HepG2 (cell line): Measurements from ENCODE around the gene C14orf119. TPM values are rescaled to one million over a fixed set of nuclear protein-coding genes. Genes with fewer than 3 reads are reported as not detected.

Source experiments
- DRAP1 ChIP-seq: IDR thresholded peaks from 2 replicates; pipeline ENCODE4 v1.6.1; 2016; ENCODE audit warnings: missing genetic modification reagents, missing compliant biosample characterization
- HIVEP1 ChIP-seq: sonication (generic); formaldehyde crosslinking; IDR thresholded peaks from 2 replicates; pipeline ENCODE4 v1.4.0; 2020; ENCODE audit warnings: mild to moderate bottlenecking, missing genetic modification reagents
- KAT2B ChIP-seq: fragments of 150-350 bp; IDR thresholded peaks from 2 replicates; pipeline ENCODE4 v1.6.1; 2014; ENCODE audit warnings: low read depth, low read length, borderline replicate concordance
- MTA3 ChIP-seq: sonication (generic); formaldehyde crosslinking; IDR thresholded peaks from 2 replicates; pipeline ENCODE4 v1.4.0; 2020; ENCODE audit warnings: missing genetic modification reagents
- MTF1 ChIP-seq: sonication (generic); formaldehyde crosslinking; IDR thresholded peaks from 2 replicates; pipeline ENCODE4 v1.5.0; 2020; ENCODE audit warnings: missing genetic modification reagents
- NFATC3 ChIP-seq: sonication (generic); formaldehyde crosslinking; IDR thresholded peaks from 2 replicates; pipeline ENCODE4 v1.5.1; 2020; ENCODE audit warnings: mild to moderate bottlenecking, missing genetic modification reagents
- NKX3-1 ChIP-seq: sonication (generic); formaldehyde crosslinking; IDR thresholded peaks from 2 replicates; pipeline ENCODE4 v1.5.0; 2020; ENCODE audit warnings: missing genetic modification reagents
- NRL ChIP-seq: sonication (generic); formaldehyde crosslinking; IDR thresholded peaks from 2 replicates; pipeline ENCODE4 v1.5.0; 2020; ENCODE audit warnings: missing genetic modification reagents, mild to moderate bottlenecking, moderate library complexity, borderline replicate concordance
- SIN3A ChIP-seq: IDR thresholded peaks from 2 replicates; pipeline ENCODE4 v1.6.1; 2011; ENCODE audit warnings: low read depth, mild to moderate bottlenecking, control low read depth, low read length, borderline replicate concordance
- SNRNP70 ChIP-seq: fragments of 200-400 bp; formaldehyde crosslinking; IDR thresholded peaks from 2 replicates; pipeline ENCODE4 v1.6.1; 2017; ENCODE audit warnings: mild to moderate bottlenecking, low read depth, low read length, moderate library complexity
- TARDBP ChIP-seq: sonication (generic); formaldehyde crosslinking; IDR thresholded peaks from 2 replicates; pipeline ENCODE4 v1.8.0; 2022; ENCODE audit warnings: mild to moderate bottlenecking, missing genetic modification reagents
- WIZ ChIP-seq: sonication (generic); formaldehyde crosslinking; IDR thresholded peaks from 2 replicates; pipeline ENCODE4 v1.5.1; 2020; ENCODE audit warnings: mild to moderate bottlenecking, missing genetic modification reagents
- ZNF3 ChIP-seq: IDR thresholded peaks from 2 replicates; pipeline ENCODE4 v1.7.0; 2017; ENCODE audit warnings: inconsistent platforms
- ZNF44 ChIP-seq: sonication (generic); formaldehyde crosslinking; IDR thresholded peaks from 2 replicates; pipeline ENCODE4 v1.5.1; 2020; ENCODE audit warnings: mild to moderate bottlenecking, missing genetic modification reagents
- ZNF724P ChIP-seq: sonication (generic); formaldehyde crosslinking; IDR thresholded peaks from 2 replicates; pipeline ENCODE4 v1.8.0; 2022; ENCODE audit warnings: missing genetic modification reagents, borderline replicate concordance
- ZNF766 ChIP-seq: sonication (generic); formaldehyde crosslinking; IDR thresholded peaks from 2 replicates; pipeline ENCODE4 v1.5.0; 2020; ENCODE audit warnings: missing genetic modification reagents, borderline replicate concordance
- ZNF772 ChIP-seq: sonication (generic); formaldehyde crosslinking; IDR thresholded peaks from 2 replicates; pipeline ENCODE4 v1.5.0; 2020; ENCODE audit warnings: mild to moderate bottlenecking, missing genetic modification reagents
- ZXDC ChIP-seq: sonication (generic); formaldehyde crosslinking; IDR thresholded peaks from 2 replicates; pipeline ENCODE4 v1.5.0; 2020; ENCODE audit warnings: mild to moderate bottlenecking, missing genetic modification reagents
- polyA plus RNA-seq, 8 experiments: library from polyadenylated mRNA; depleted of rRNA in 3 of 8; stranded (reverse) in 7 of 8; unstranded in 1 of 8; fragments of >200 nt; fragmentation: Illumina TruSeq in 4 of 8; extraction: Trizol in 4 of 8; gene quantifications; 2 replicates each; pipeline versions ENCODE4 v1.2.1 to v1.2.3, GENCODE V29; 2011 to 2016; ENCODE audit warnings: low read depth in 4 of 8, missing spikeins in 1 of 8, mixed read lengths in 1 of 8; ENCODE audit not compliant: insufficient read depth in 1 of 8
- total RNA-seq, 5 experiments: library from RNA; depleted of rRNA; stranded (reverse); fragments of >200 nt; fragmentation: Illumina TruSeq; extraction: Trizol; gene quantifications; 2 replicates each; pipeline ENCODE4 v1.2.3, GENCODE V29; 2016; ENCODE audit warnings: low read depth in 1 of 5
- TF ChIP-seq, protein P1 (sequence below): sonication (generic); formaldehyde crosslinking; IDR thresholded peaks from 2 replicates; pipeline ENCODE4 v1.5.0; 2020; ENCODE audit warnings: mild to moderate bottlenecking, missing genetic modification reagents, borderline replicate concordance
- TF ChIP-seq, protein P2 (sequence below): sonication (generic); formaldehyde crosslinking; IDR thresholded peaks from 2 replicates; pipeline ENCODE4 v1.4.0; 2020; ENCODE audit warnings: missing genetic modification reagents
- TF ChIP-seq, protein P3 (sequence below): IDR thresholded peaks from 2 replicates; pipeline ENCODE4 v1.6.1; 2016; ENCODE audit warnings: missing biosample characterization, missing genetic modification reagents, low read depth

C14orf119 gene
- total and polyA plus RNA-seq, 2 of the 13 experiments (the other 11 are each of a cell fraction or from before 2014, with no cell fraction given): 117 to 206 TPM

DNA sequence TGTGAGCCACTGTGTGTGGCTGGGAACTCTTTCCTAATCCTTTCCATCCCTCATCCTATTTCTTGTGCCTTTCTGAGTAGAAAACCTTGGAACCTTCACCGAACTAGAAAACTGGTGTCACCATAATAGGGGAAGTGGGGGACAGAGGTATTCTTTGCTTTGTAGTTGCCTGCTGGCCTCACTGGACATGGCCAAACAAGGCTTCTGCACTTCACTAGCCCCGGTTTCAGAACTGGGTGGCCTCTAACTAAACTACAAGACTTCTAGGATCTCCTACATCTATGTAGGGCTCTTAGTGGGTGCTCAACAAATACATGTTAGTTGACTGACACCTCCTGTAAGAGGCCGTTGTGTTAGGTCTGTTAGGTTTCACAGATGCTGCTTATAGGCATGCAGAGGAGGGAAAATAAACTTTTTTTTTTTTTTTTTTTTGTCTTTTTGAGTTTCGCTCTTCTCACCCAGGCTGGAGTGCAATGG lies 10.1 kb downstream of the C14orf119 start (continued):
- TF ChIP-seq ZNF772 (CRISPR knock-in tag) (no peak), ZNF44 (CRISPR knock-in tag) (peak; percentile 76; the same call in 1 of the 2 replicates), TARDBP (CRISPR knock-in tag) (no peak), KAT2B (no peak), ZNF766 (CRISPR knock-in tag) (no peak), DRAP1 (CRISPR knock-in tag) (no peak), ZXDC (no peak), NRL (CRISPR knock-in tag) (no peak), NFATC3 (CRISPR knock-in tag) (0 out of 2 replicates have a peak, but pooled peaks have one; percentile 51), NKX3-1 (no peak), MTA3 (CRISPR knock-in tag) (no peak), WIZ (CRISPR knock-in tag) (no peak), HIVEP1 (no peak), SNRNP70 (no peak), SIN3A (no peak), ZNF3 (0 out of 2 replicates have a peak, but pooled peaks have one; percentile 62), ZNF724P (CRISPR knock-in tag) (no peak), MTF1 (CRISPR knock-in tag) (no peak)
- TF ChIP-seq, protein P1, sequence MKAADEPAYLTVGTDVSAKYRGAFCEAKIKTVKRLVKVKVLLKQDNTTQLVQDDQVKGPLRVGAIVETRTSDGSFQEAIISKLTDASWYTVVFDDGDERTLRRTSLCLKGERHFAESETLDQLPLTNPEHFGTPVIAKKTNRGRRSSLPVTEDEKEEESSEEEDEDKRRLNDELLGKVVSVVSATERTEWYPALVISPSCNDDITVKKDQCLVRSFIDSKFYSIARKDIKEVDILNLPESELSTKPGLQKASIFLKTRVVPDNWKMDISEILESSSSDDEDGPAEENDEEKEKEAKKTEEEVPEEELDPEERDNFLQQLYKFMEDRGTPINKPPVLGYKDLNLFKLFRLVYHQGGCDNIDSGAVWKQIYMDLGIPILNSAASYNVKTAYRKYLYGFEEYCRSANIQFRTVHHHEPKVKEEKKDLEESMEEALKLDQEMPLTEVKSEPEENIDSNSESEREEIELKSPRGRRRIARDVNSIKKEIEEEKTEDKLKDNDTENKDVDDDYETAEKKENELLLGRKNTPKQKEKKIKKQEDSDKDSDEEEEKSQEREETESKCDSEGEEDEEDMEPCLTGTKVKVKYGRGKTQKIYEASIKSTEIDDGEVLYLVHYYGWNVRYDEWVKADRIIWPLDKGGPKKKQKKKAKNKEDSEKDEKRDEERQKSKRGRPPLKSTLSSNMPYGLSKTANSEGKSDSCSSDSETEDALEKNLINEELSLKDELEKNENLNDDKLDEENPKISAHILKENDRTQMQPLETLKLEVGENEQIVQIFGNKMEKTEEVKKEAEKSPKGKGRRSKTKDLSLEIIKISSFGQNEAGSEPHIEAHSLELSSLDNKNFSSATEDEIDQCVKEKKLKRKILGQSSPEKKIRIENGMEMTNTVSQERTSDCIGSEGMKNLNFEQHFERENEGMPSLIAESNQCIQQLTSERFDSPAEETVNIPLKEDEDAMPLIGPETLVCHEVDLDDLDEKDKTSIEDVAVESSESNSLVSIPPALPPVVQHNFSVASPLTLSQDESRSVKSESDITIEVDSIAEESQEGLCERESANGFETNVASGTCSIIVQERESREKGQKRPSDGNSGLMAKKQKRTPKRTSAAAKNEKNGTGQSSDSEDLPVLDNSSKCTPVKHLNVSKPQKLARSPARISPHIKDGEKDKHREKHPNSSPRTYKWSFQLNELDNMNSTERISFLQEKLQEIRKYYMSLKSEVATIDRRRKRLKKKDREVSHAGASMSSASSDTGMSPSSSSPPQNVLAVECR (CRISPR knock-in tag): no peak
- TF ChIP-seq, protein P2, sequence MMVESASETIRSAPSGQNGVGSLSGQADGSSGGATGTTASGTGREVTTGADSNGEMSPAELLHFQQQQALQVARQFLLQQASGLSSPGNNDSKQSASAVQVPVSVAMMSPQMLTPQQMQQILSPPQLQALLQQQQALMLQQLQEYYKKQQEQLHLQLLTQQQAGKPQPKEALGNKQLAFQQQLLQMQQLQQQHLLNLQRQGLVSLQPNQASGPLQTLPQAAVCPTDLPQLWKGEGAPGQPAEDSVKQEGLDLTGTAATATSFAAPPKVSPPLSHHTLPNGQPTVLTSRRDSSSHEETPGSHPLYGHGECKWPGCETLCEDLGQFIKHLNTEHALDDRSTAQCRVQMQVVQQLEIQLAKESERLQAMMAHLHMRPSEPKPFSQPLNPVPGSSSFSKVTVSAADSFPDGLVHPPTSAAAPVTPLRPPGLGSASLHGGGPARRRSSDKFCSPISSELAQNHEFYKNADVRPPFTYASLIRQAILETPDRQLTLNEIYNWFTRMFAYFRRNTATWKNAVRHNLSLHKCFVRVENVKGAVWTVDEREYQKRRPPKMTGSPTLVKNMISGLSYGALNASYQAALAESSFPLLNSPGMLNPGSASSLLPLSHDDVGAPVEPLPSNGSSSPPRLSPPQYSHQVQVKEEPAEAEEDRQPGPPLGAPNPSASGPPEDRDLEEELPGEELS (CRISPR knock-in tag): no peak
- TF ChIP-seq, protein P3, sequence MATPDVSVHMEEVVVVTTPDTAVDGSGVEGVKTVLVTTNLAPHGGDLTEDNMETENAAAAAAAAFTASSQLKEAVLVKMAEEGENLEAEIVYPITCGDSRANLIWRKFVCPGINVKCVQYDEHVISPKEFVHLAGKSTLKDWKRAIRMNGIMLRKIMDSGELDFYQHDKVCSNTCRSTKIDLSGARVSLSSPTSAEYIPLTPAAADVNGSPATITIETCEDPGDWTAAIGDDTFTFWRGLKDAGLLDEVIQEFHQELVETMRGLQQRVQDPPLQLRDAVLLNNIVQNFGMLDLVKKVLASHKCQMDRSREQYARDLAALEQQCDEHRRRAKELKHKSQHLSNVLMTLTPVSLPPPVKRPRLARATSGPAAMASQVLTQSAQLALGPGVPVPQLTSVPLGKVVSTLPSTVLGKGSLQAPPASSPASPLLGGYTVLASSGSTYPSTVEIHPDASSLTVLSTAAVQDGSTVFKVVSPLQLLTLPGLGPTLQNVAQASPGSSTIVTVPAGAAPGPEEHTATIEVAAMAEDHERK (CRISPR knock-in tag): no peak
